HG03280 (cell line): Measurements from ENCODE around the gene RAB36.
"Not testable (repeated sequence)": the region's sequence is repeated elsewhere in the genome, so short reads cannot be mapped to it uniquely, and the experiment has no call there.

Experiments
- ATAC-seq: cut with Tn5 transposase; IDR thresholded peaks from one replicate; pipeline ENCODE4 v1.9.1; 2021; ENCODE audit warnings: mild to moderate bottlenecking, moderate library complexity; ENCODE audit not compliant: unreplicated experiment

RAB36 gene

DNA sequence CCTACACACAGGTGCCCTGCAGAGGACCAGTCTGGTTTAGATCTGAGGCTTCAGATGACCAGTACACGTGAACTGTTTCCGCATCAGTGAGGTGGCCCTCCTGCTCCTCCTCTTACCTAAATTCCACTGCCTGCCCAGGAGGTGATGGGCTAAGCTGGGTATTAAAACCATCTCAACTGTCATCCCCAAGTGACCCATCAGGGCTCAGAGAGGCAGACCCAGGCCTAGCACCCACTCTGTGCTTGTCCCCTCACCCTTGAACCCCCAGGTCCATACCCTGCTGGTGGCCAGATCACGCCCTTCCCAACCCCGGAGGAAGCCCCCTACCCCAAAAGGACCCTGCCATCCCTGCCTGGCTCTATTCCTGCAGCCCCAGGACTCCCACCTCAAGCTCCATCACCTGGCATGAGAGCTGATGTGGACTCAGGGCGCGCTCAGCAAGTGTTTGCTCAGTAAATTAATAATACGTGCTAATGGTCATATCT, 24.8 kb upstream of the RAB36 start:
- no peak for ATAC-seq

DNA sequence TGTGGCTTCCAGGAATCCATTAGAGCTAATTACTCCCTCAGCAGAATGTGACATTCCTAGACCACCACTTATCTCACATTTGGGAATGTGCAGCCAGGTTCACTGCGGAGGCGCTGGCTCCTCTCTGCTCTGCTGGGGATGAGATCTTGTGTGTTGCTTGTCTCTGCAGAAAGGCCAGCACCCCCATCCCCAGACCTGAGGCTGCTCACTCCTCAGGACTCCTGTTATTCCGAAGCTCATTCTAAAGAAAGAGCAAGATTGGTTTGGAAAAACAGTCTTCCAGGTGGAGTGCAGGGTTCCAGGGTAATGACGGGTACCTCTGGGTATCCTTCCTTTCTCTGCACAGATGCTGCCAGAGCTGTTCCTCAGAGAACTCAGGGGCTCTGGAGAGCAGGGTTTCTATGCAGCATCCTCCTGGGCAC, 24.3 kb upstream of the RAB36 start:
- ATAC-seq = no peak

DNA sequence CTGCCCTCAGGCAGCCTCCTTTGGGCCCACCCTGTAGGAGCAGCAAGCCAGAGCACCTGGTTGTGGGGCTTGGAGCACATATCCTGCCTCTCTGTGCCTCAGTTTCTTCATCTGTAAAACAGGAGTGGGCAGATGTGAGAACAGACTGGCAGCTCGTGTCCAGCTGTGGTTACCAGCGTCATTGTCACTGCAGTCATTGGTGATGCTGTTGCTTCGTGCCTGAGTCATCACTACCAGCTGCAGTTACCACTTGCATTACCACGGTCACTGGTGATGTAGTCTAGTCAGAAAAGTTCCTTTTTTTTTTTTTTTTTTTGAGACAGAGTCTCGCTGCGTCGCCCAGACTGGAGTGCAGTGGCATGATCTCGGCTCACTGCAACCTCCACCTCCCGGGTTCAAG, 23.9 kb upstream of the RAB36 start:
- no peak for ATAC-seq

DNA sequence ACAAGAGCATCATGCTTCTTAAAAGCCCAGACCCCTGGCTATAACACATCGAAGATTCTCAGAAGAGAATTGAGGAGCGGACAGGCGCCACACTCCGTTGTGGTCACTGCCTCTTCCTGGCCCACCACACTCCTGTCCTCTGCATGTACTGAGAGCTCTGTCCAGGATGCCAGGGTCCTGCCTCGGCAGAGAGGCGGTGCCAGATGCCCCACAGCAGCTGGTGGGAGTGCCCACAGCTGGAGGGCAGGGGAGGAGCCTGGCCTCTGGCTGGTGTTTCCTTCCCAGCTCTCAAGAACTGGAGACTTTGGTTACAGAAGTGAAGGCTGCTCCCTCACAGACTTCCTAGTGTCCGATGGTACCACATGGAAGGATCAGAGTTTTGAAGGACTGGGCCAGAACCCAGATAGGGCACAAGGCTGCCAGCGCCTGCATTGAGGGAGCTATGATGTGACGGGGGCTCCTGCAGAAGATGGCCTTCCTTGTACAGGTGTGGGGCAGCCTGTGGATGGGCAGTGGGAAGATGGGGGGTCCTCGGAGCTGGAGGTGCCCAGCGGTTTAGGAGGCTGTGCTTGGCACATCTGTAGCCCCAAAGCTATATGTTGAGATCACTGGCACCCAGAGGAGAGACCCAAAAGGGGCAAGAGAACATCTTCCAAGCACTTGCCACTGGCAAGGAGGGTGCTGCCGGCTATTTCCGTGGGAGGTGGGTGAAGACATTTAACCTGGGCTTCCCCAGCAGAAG, 22.9 kb upstream of the RAB36 start:
- ATAC-seq = no peak

DNA sequence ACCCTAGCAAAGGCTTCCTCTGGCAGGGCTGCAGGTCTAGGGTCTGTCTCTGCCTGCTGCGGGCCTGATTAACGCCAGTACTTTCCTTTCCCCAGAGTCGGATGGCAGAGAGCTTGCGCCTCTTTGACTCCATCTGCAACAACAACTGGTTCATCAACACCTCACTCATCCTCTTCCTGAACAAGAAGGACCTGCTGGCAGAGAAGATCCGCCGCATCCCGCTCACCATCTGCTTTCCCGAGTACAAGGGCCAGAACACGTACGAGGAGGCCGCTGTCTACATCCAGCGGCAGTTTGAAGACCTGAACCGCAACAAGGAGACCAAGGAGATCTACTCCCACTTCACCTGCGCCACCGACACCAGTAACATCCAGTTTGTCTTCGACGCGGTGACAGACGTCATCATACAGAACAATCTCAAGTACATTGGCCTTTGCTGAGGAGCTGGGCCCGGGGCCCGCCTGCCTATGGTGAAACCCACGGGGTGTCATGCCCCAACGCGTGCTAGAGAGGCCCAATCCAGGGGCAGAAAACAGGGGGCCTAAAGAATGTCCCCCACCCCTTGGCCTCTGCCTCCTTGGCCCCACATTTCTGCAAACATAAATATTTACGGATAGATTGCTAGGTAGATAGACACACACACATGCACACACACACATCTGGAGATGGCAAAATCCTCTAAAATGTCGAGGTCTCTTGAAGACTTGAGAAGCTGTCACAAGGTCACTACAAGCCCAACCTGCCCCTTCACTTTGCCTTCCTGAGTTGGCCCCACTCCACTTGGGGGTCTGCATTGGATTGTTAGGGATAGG, 22.1 kb upstream of the RAB36 start:
- ATAC-seq = no peak

DNA sequence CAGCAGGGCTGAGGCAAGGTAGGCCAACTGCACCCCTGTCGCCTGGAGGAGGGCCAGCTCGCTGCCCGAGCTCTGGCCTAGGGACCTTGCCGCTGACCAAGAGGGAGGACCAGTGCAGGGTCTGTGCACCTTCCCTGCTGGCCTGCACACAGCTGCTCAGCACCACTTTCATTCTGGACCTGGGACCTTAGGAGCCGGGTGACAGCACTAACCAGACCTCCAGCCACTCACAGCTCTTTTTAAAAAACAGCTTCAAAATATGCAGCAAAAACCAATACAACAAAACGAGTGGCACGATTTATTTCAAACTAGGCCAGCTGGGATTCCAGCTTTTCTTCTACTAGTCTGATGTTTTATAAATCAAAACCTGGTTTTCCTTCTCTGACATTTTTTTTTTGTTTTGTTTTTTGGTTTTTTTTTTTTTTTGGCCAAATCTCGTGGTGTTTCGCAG, 21.4 kb upstream of the RAB36 start:
- ATAC-seq = no peak

DNA sequence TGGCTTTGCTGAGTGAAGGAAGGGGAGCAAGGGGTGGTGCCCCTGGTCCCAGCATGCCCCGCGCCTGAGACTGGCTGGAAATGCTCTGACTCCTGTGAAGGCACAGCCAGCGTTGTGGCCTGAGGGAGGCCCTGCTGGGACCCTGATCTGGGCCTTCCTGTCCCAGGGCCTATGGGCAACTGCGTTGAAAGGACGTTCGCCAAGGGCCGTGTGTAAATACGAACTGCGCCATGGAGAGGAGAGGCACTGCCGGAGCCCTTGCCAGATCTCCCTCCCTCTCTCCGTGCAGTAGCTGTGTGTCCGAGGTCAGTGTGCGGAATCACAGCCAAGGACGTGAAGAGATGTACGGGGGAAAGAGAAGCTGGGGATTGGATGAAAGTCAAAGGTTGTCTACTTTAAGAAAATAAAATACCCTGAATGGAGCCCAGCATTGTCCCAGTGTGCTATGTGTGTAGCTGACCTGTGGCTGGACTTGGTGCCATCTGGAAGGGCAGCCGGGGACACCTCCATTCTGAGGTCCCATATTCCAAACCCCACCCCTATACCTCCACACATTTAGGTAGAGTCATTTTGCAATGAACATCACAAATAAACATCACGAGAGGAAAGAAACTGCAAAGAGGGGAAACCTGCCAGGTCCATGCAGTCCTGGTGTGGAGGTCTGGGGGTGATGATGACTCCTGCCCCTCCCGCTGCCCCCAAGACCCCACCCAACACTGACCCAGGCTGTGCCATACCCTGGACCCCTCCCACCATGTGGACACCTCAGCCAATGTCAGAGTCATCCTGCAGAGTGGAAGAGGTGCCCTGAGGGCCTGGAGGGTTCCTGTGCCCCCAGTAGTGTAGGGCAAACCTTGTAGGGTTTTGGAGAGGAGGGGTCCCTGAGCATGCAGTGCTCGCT, 20.4 kb upstream of the RAB36 start:
- ATAC-seq = no peak

DNA sequence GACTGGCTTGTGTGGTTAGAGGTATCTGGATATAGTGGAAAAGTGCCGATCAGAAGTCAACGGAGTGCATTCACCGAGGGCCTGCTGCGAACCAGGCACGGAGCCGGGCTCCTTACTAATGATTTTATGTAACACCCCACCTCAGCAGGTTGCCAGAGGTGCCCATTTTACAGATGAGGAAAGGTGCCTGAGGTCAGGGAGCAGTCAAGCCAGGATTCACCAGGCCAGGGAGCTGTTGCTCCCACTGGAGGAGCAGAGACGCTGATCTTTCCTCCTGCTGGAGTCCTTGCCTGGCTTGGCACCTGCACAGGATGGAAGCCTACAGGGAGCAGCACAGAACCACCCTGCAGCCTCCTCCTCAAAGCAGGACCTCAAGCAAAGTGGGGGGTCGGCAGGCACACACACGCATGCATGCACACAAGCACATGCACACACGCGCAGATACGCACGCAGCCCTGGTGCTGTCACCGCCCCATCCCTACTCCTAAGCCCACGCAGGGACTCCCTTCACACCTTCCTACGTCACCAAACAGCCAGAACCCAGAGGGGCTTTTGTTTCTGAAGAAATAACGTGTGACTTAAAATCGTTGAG, 19.7 kb upstream of the RAB36 start:
- no peak for ATAC-seq

DNA sequence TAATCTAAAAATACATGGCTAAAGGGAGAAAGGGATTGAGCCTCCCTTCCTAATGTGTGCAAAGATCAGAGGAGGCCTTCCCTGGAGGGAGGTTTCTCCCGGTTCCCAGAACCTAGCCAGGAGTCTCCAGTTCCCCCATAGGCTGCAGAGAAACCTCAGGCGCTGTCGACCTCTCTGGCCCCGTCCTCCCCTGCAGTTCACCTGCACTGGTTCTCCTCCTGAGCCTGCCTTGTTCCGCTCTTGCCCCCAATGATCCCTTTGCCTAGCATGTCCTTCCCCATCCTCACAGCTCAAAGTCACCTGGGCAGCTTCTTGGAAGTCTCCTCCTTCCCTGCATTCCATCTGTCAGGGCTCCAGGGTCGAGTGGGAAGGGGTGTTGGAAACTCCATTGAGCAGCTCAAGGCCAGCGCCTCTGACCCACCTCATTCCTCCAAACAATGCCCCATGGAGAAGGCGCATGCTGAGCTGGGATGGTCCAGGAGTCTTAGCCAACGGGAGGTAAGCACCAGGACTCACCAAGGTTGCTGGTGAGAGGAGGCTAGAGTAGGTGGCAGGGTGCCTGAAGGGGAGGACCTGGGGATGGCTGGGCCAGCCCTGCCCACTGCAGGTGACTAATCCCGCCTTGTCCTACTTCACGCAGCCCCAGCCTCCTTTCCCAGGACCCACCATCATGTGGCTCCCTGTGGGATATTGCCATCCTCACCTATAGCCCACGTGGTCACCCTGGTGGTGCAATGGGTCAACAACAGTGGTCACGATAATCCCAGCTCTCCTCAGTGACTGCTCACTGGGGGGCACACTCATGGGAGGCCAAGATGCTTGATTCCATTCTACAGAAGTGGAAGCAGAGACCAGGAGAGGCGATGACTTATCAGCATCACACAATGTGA, 18.9 kb upstream of the RAB36 start:
- no peak for ATAC-seq

DNA sequence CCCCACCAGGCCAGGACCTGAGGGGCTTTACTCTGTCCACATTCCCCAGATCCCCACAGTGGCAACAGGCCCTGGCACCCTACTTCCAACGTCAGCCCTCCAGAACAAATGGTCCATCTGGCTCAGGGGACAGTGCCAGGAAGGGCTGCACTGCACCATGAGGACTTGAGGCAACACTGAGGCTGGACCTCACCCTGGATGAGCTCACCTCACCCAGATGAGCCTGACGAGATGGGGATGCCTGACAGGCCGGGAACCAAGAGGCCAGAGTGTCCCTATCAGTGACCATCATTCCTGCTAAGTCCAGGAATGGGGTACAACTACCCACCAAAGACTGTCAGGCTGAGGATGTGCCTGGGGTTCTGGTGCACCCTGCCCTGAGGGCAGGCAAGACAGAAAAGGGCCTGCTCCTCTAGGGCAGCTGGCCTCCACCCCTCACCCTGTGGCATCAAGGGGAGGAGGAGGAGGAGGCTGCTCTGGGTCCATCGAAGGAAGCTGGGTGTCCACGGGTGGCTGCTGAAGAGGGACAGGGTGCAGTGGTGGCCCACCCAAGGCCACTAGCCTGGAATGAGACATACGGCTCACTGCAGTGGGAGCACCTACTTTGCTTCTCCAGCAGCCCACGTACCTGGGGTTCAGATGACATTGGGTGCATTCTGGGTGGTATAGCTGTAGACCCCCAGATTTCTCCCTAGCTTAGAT, 18.1 kb upstream of the RAB36 start:
- no peak for ATAC-seq

DNA sequence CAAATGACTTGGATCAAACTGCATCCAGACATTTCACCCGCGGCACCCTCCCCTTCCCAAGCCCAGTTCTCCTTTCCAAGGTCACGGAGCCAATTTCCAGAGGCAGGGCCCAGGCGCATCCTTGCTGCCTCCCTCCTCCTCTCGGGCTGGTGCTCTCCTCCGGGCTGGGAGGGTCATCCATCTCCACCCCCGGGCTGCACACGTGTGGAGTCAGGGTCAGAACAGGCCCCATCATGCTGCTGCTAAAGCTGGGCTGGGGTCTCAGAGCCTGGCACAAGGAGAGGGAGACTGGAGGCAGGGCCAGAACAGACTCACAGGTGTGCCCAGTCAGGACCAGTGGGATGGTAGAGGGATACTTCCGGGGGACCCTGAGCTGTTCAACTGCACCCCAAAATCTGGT, 17.5 kb upstream of the RAB36 start:
- no peak for ATAC-seq

DNA sequence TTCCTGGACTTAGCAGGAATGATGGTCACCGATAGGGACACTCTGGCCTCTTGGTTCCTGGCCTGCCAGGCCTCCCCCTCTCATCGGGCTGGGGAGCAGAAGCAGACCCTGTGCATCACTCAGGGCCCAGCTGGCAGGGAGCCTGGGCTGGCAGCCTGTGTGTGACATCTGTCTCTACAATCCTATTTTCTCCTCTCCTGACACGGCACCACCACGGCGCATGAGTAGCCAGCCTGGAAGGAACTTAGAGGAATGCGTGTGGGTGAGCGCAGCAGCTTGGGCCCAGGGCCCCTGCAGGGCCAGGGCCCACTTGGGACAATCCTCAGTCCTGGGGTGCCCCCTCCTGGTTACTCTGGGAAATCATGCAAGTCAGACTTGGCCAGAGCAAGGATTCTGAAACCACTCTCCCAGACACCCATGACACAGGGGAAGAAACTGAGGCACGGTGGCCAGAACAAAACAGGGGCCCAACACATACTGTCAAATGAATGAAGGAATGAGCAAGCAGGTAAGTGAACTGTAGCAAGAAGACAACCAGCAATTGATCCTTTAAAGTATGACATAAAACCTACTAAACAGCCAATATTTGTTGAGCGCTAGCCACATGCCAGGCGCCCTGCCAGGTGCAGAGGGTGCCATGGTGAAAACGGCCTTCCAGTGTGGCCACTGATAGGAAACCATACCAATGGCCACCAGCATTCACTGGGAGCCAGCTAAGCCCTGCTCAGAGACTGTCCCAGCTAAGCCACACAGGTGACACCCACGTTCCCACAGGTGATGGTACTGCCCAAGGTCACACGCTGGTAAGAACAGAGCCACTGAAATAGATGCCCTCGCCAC, 16.8 kb upstream of the RAB36 start:
- no peak for ATAC-seq

DNA sequence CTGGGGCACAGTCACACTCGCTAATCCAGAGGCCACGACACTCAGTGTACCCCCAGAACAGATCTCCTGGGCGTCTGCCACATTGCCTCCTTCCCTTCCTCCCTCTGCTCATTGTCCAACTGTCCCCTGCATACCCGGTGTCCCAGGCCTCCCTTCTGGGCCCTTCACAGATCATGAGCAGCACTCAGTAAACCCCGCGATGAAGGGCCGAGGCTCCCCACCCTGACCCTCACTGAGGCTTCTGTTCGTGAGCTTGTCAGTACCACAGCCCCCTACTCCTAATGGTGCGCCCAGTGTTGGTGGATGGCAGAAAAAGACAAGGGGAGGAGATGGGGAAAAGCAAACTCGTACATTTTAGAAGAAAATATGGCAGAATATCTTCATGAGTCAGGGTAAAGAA, 16.1 kb upstream of the RAB36 start:
- ATAC-seq = no peak

DNA sequence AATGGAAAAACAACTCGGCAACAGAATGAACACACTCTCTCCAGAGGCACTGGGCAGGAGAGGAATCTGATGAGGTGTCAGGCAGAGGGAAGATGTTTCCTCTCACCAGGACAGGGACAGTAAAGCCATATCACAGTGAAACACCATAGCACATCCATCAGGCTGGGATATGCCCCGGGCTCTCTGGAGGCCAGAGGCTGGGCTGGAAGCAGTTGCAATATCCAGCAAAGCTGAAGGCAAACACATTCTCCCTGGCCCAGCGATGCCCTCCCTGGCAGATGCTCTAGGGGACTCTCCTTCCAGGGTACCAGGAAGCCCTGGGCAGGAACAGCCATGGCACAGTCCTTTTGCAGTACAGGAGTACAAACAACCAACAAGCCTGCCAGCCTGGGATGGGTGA, 14.6 kb upstream of the RAB36 start:
- no peak for ATAC-seq

DNA sequence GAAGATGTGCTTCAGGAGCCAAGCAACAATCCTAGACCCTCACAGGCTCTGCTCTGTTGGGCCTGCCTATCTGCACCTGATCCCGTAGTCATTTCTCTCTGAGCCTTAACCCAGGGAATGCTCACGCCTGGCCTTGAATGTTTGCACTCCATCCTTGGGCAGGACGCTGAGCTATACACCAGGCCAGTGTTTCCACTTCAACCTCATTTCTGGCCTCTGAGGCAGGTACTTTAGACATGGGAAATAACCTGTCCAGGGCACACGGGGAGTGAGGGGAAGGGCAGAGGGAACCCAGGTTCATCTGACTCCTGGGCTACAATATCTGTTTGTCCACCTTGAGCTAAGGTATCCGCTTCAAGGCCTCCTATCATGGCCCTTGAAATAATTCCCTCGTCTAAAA, 13.3 kb upstream of the RAB36 start:
- ATAC-seq = no peak

DNA sequence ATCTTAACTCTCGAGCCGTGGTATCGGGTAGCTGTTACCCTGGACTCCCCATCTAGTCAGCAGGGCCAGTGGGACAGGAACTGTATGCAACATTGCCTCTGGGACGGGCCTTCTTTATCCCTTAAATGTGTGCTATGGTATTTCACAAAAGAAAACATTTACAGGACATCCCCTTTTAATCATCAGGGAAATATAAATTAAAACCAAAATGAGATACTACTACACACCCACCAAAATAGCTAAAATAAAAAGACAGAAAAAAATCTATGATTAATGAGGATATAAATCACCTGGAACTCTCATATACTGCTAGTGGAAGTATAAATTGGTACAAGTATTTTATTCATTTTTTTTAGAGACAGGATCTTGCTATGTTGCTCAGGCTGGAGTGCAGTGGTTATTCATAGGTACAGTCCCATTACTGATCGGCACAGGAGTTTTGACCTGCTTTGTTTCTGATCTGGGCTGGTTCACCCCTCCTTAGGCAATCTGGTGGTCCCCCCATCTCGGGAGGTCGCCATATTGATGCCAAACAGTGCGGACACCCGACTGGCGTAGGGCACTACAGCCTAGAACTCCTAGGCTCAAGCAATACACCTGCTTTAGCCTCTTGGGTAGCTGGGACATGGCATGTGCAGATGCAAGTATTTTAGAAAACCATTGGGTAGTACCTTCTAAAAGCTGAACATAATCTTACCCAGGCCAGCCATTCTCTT, 12.7 kb upstream of the RAB36 start:
- no peak for ATAC-seq

DNA sequence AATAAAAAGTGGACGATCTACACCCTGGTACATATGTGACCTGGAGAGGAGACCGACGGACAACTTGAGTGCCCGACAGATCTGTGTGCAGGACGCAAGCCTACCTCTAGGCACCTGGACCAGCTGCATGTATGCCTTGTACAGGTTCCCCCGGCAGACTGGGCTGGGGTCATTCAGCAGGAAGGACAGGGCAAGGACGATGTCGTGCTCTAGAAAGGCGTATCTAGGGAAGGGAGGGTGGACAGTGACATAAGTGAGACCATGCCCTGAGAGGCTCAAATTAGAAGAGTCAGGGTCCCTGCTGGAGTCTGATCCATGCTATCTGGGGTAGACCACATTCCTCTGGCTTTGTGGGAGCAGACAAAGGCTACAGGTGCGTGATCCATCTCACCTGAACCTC, 11.4 kb upstream of the RAB36 start:
- ATAC-seq = no peak

DNA sequence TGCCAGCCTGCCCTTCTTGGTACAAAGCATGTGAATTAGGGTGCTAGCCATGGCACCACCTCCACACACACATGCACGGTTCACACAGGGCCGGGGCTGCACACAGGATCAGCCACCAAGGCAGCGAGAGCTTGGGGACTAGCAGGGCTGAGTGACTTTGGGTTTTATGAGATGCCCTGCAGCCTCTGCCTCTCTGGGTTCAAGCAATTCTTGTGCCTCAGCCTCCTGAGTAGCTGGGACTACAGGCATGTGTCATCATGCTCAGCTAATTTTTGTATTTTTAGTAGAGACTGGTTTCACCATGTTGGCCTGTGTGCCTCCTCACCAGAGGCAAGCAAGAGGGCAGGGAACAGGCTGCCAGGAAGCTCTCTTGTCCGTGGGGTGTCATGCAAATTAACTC, 8.3 kb upstream of the RAB36 start:
- not testable (repeated sequence) for ATAC-seq
